H1 (cell line): Measurements from ENCODE around the gene VAT1L. TPM values are rescaled to one million over a fixed set of nuclear protein-coding genes. Genes with fewer than 3 reads are reported as not detected.

Source experiments
- CTCF ChIA-PET: fragments of 300-600 bp; sonication (Branson Sonifier 250); formaldehyde crosslinking; loops from one replicate; lab custom pipeline; 2021; ENCODE audit not compliant: partially characterized antibody; lab: Charles Lee
- POLR2A ChIA-PET: fragments of 300-600 bp; sonication (Branson Sonifier 250); formaldehyde crosslinking; loops from one replicate; lab custom pipeline; 2021; ENCODE audit warnings: inconsistent platforms; ENCODE audit not compliant: partially characterized antibody; lab: Charles Lee
- DNase-seq, 2 experiments: peaks; one replicate each; pipeline versions ENCODE4 v3.0.0 to v3.0.0-alpha.2; 2010 to 2022; ENCODE audit warnings: low spot score in 2 of 2, low read depth in 1 of 2, mixed read lengths in 1 of 2
- FAIRE-seq: peaks from 2 replicates; lab custom pipeline; 2011; peaks lifted over from hg19 to GRCh38; lab: Jason Lieb, UNC
- H2AFZ ChIP-seq: 2 replicates; pipeline ENCODE4 v1.8.1; 2012; ENCODE audit warnings: low read length, inconsistent platforms
- H2AK5ac ChIP-seq: 2 replicates; pipeline ENCODE4 v1.6.1; 2013; ENCODE audit warnings: low read depth, low read length
- H2BK120ac ChIP-seq: replicated peaks from 2 replicates; pipeline ENCODE3; 2013; ENCODE audit warnings: low read depth, low read length, inconsistent platforms
- H2BK12ac ChIP-seq: 2 replicates; pipeline ENCODE4 v1.6.1; 2013; ENCODE audit warnings: low read depth, low read length
- H2BK15ac ChIP-seq: 2 replicates; pipeline ENCODE4 v1.6.1; 2013; ENCODE audit warnings: low read length
- H2BK20ac ChIP-seq: 2 replicates; pipeline ENCODE4 v1.6.1; 2013; ENCODE audit warnings: low read length
- H2BK5ac ChIP-seq: 2 replicates; pipeline ENCODE4 v1.6.1; 2013; ENCODE audit warnings: low read depth, low read length
- H3K14ac ChIP-seq: 2 replicates; pipeline ENCODE4 v1.6.1; 2013; ENCODE audit warnings: inconsistent platforms; ENCODE audit not compliant: insufficient read length
- H3K18ac ChIP-seq: 2 replicates; pipeline ENCODE4 v1.6.1; 2013; ENCODE audit warnings: low read length; ENCODE audit errors: extremely low read depth
- H3K23ac ChIP-seq: 2 replicates; pipeline ENCODE4 v1.6.1; 2013; ENCODE audit warnings: inconsistent platforms; ENCODE audit not compliant: insufficient read length
- H3K23me2 ChIP-seq: 2 replicates; pipeline ENCODE4 v1.6.1; 2013; ENCODE audit warnings: low read depth, low read length
- H3K27ac ChIP-seq: 2 replicates; pipeline ENCODE4 v1.6.1; 2011; ENCODE audit warnings: low read depth, low read length, inconsistent platforms
- H3K27me3 ChIP-seq, 4 experiments: replicated peaks in 1 of 4; 1 replicate in 1 of 4; 2 replicates in 3 of 4; pipeline versions ENCODE4 v1.6.1 to v1.8.1; 2011 to 2013; ENCODE audit warnings: low read length in 3 of 4, mild to moderate bottlenecking in 3 of 4, inconsistent platforms in 2 of 4, mixed read lengths in 2 of 4, moderate library complexity in 1 of 4; ENCODE audit not compliant: control insufficient read depth in 3 of 4, insufficient read depth in 3 of 4; ENCODE audit errors: extremely low read depth in 1 of 4
- H3K36me3 ChIP-seq, 4 experiments: 2 replicates each; pipeline versions ENCODE4 v1.6.1 to v1.8.1; 2011 to 2013; ENCODE audit warnings: mild to moderate bottlenecking in 4 of 4, low read length in 3 of 4, moderate library complexity in 2 of 4, control low read depth in 1 of 4, inconsistent platforms in 1 of 4; ENCODE audit not compliant: insufficient read depth in 4 of 4, control insufficient read depth in 2 of 4
- H3K4ac ChIP-seq: replicated peaks from 2 replicates; pipeline ENCODE3; 2013; ENCODE audit warnings: low read length, low read depth, mixed read lengths, inconsistent platforms; ENCODE audit not compliant: insufficient read length
- H3K4me1 ChIP-seq, 4 experiments: replicated peaks in 1 of 4; 1 replicate in 1 of 4; 2 replicates in 3 of 4; pipeline versions ENCODE4 v1.6.1 to v1.8.1; 2011 to 2013; ENCODE audit warnings: low read length in 3 of 4, inconsistent platforms in 2 of 4, mixed read lengths in 1 of 4; ENCODE audit not compliant: insufficient read depth in 4 of 4, control insufficient read depth in 3 of 4
- H3K4me2 ChIP-seq, 2 experiments: 2 replicates each; pipeline versions ENCODE4 v1.6.1 to v1.8.1; 2011 to 2013; ENCODE audit warnings: low read depth in 2 of 2, low read length in 2 of 2, control low read depth in 1 of 2, inconsistent platforms in 1 of 2, mild to moderate bottlenecking in 1 of 2; ENCODE audit not compliant: insufficient read depth in 1 of 2
- H3K4me3 ChIP-seq, 4 experiments: fragments of 200-600, 300-600 bp in 1 of 4; sonication (generic), shearing (Covaris generic), sonication (Bioruptor Twin) in 1 of 4; 2 replicates each; pipeline versions ENCODE4 v1.5.1 to v1.8.1; 2011 to 2016; ENCODE audit warnings: low read length in 4 of 4, low read depth in 3 of 4, control low read depth in 2 of 4, inconsistent platforms in 2 of 4, mild to moderate bottlenecking in 2 of 4, mixed read lengths in 1 of 4, moderate library complexity in 1 of 4; ENCODE audit not compliant: insufficient read depth in 2 of 4; ENCODE audit errors: extremely low read depth in 1 of 4
- H3K56ac ChIP-seq: replicated peaks from 2 replicates; pipeline ENCODE3; 2013; ENCODE audit warnings: low read depth, mild to moderate bottlenecking, mixed read lengths, low read length, inconsistent platforms; ENCODE audit not compliant: insufficient read length
- H3K79me1 ChIP-seq: 2 replicates; pipeline ENCODE4 v1.6.1; 2013; ENCODE audit warnings: low read depth, low read length, control low read depth
- H3K79me2 ChIP-seq, 2 experiments: 2 replicates each; pipeline versions ENCODE4 v1.6.1 to v1.8.1; 2012 to 2013; ENCODE audit warnings: low read length in 2 of 2, mild to moderate bottlenecking in 2 of 2, inconsistent platforms in 1 of 2; ENCODE audit not compliant: insufficient read depth in 2 of 2, control insufficient read depth in 1 of 2
- H3K9ac ChIP-seq, 4 experiments: replicated peaks in 1 of 4; 1 replicate in 1 of 4; 2 replicates in 3 of 4; pipeline versions ENCODE4 v1.6.1 to v1.8.1; 2011 to 2013; ENCODE audit warnings: low read depth in 3 of 4, low read length in 3 of 4, control low read depth in 2 of 4, mild to moderate bottlenecking in 2 of 4, moderate library complexity in 2 of 4, inconsistent platforms in 1 of 4; ENCODE audit errors: extremely low read depth in 1 of 4
- H3K9me3 ChIP-seq, 2 experiments: 2 replicates each; pipeline versions ENCODE4 v1.6.1 to v1.8.1; 2012 to 2013; ENCODE audit warnings: mild to moderate bottlenecking in 2 of 2, moderate library complexity in 2 of 2, control low read depth in 1 of 2, inconsistent platforms in 1 of 2, low read depth in 1 of 2, low read length in 1 of 2, mixed read lengths in 1 of 2; ENCODE audit not compliant: insufficient read depth in 2 of 2
- H4K20me1 ChIP-seq, 2 experiments: replicated peaks in 1 of 2; 2 replicates each; pipeline versions ENCODE3 to v1.8.1; 2011 to 2013; ENCODE audit warnings: inconsistent platforms in 2 of 2, low read length in 2 of 2, mild to moderate bottlenecking in 1 of 2; ENCODE audit not compliant: insufficient read depth in 2 of 2, control insufficient read depth in 1 of 2
- H4K5ac ChIP-seq: 2 replicates; pipeline ENCODE4 v1.6.1; 2013; ENCODE audit warnings: low read length, low read depth, mixed read lengths, inconsistent platforms; ENCODE audit not compliant: insufficient read length
- H4K8ac ChIP-seq: 2 replicates; pipeline ENCODE4 v1.8.0; 2013; ENCODE audit warnings: mild to moderate bottlenecking, moderate library complexity, low read length, inconsistent platforms; ENCODE audit not compliant: insufficient read depth; ENCODE audit errors: extremely low read depth
- H4K91ac ChIP-seq: replicated peaks from 2 replicates; pipeline ENCODE3; 2013; ENCODE audit warnings: low read length, mixed read lengths, inconsistent platforms; ENCODE audit not compliant: insufficient read length
- POLR2A ChIP-seq, 2 experiments: IDR thresholded peaks; 1 replicate in 1 of 2; 2 replicates in 1 of 2; pipeline ENCODE4 v1.6.1; 2011; ENCODE audit warnings: low read depth in 2 of 2, low read length in 2 of 2, mild to moderate bottlenecking in 2 of 2; ENCODE audit errors: control extremely low read depth in 1 of 2
- WGBS, 2 experiments: shearing (Covaris generic) in 1 of 2; methylation state at CpG; one replicate each; pipeline versions ENCODE4 v1.1.6 to v1.1.7; 2013 to 2015; ENCODE audit warnings: low lambda C conversion rate in 2 of 2, mixed read lengths in 2 of 2, inconsistent platforms in 1 of 2, low coverage in 1 of 2, missing lambda C conversion rate in 1 of 2; ENCODE audit not compliant: insufficient replicate concordance in 2 of 2, insufficient coverage in 1 of 2, insufficient read length in 1 of 2; ENCODE audit errors: extremely low coverage in 1 of 2, missing lambda C conversion rate in 1 of 2; 5-methylcytosine and 5-hydroxymethylcytosine counted together
- polyA plus RNA-seq, 7 experiments: library from polyadenylated mRNA; depleted of rRNA in 3 of 7; stranded (reverse) in 5 of 7; unstranded in 2 of 7; fragments of >200 nt in 5 of 7; fragments of 200-250 nt in 2 of 7; gene quantifications; 1 replicate in 5 of 7; 2 replicates in 1 of 7; 4 replicates in 1 of 7; pipeline versions ENCODE4 v1.2.1 to v1.2.3, GENCODE V29; 2011 to 2013; ENCODE audit warnings: missing spikeins in 2 of 7, mixed read lengths in 2 of 7
- total RNA-seq: library from RNA; stranded (reverse); fragmentation: NEBNext Ultra II Directional; extraction: Animal tissue kit (Norgen Biotek cat#: 25700); gene quantifications from 2 replicates; pipeline ENCODE4 v1.2.1, GENCODE V29; 2021

The VAT1L gene
- total and polyA plus RNA-seq, 2 of the 8 experiments (the other 6 are each of a cell fraction or from before 2014, with no cell fraction given): 46.3 to 48.2 TPM

DNA sequence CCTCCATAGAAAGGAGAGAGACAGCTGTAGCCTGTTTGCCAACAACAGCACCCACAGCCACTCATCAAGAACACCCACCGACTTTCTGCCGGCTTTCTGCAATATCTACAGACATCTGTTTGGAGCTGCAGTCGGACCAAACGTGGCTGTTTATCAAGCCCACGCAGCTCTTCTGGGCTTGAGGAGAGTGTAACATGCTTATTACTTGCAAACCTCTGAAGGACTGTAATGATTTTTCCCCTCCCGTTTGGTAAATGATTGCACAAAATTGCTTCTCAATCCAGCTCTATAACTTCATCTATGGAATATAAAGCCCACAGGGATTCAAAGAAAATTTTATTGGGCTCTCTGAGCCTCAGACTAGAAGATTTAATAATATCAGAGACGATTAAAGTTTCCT lies 100.5 kb downstream of the VAT1L start:
- H3K27me3 ChIP-seq: no peaks in the 10 kb centered on the region
- no peak overlapping the region for H3K23ac ChIP-seq
- FAIRE-seq (no peak), DNase-seq (no peak)
- H3K4me1 ChIP-seq: no peaks in the 10 kb centered on the region
- H2BK12ac ChIP-seq: no peak overlapping the region
- H3K4me3 ChIP-seq: no peak overlapping the region
- H4K5ac ChIP-seq: no peak overlapping the region
- no peak overlapping the region for H2AK5ac ChIP-seq
- ChIA-PET POLR2A (no interaction called here), CTCF (interaction anchor here (1.1 kb wide), 1 partner anchor 212 kb away, joined by 3 read pairs; no protein-coding TSS in a partner anchor)
- no peaks in the 10 kb centered on the region for H4K20me1 ChIP-seq
- no peak overlapping the region for H3K4ac ChIP-seq
- H3K9ac ChIP-seq: no peak overlapping the region
- H4K91ac ChIP-seq: no peak overlapping the region
- no peak overlapping the region for H2BK20ac ChIP-seq
- no peaks in the 10 kb centered on the region for H3K79me1 ChIP-seq
- no peak overlapping the region for H2BK120ac ChIP-seq
- no peak overlapping the region for H2BK15ac ChIP-seq
- 90% methylated on average over 7 of the region's 7 CpGs; no CpG with 5 or more reads in 1 of the 2 experiments for WGBS, 2 experiments
- no peak for TF ChIP-seq POLR2A (IDR thresholded peaks at IDR 0.05; ENCODE audit: control extremely low read depth in 1 of 2, low read depth in 2 of 2, low read length in 2 of 2)
- no peak overlapping the region for H3K14ac ChIP-seq
- no peaks in the 10 kb centered on the region for H3K9me3 ChIP-seq
- H2AFZ ChIP-seq: no peak overlapping the region
- H3K36me3 ChIP-seq: peaks cover 0 to 6% (median 0%) of the 10 kb centered on the region in 4 experiments; a peak in 2 of 8 replicates
- no peak overlapping the region for H3K27ac ChIP-seq
- H3K79me2 ChIP-seq: no peaks in the 10 kb centered on the region
- no peaks in the 10 kb centered on the region for H3K23me2 ChIP-seq
- H3K56ac ChIP-seq: no peak overlapping the region
- no peak overlapping the region for H3K4me2 ChIP-seq
- H4K8ac ChIP-seq: no peak overlapping the region
- H2BK5ac ChIP-seq: no peak overlapping the region
- no peak overlapping the region for H3K18ac ChIP-seq
